GM19463 (cell line): ENCODE results near the gene SLC34A1.
A peak's percentile ranks its signal among the peaks of the same experiment; 100 is the strongest.
"Not testable (repeated sequence)": the region's sequence is repeated elsewhere in the genome, so short reads cannot be mapped to it uniquely, and the experiment has no call there.

Experiments used
- ATAC-seq: cut with Tn5 transposase; IDR thresholded peaks from one replicate; pipeline ENCODE4 v1.9.1; 2021; ENCODE audit warnings: mild to moderate bottlenecking, moderate library complexity; ENCODE audit not compliant: unreplicated experiment

SLC34A1 gene

GRCh38 chr5:177355162-177355867 lies 28.9 kb upstream of the SLC34A1 start:
- no peak for ATAC-seq

DNA sequence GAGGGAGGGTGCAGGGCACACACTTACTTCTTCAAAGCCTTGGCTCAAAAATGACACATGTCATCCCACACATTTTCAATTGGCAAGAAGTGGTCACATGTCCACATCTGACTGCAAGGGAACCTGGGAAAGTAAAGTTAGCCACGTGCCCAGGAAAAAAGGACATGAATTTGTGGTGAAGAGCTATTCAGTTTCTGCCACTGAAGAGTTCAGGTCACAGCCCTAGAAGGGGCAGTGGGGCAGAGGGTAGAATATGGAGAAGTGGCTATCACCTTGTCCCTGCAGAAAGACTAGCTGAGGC lies 28.4 kb upstream of the SLC34A1 start:
- no peak for ATAC-seq

DNA sequence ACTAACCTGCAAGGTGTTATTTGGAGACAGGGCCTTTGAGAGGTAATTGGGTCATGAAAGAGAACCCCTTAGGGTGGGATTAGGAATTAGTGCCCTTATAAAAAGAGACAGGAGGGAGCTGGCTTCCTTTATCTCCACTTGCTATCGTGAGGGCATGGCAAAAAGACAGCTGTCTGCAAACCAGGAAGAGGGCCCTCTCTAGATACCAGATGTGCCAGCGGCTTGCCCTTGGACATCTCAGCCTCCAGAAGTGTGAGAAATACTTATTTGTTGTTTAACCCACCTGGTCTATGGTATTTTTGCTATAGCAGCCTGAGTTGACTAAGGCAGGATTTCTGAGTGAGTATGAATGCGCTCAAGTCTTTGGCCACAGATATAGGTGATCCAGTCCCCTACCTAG lies 27.5 kb upstream of the SLC34A1 start:
- ATAC-seq: no peak

GRCh38 chr5:177357146-177357458 lies 27.1 kb upstream of the SLC34A1 start:
- no peak for ATAC-seq

DNA sequence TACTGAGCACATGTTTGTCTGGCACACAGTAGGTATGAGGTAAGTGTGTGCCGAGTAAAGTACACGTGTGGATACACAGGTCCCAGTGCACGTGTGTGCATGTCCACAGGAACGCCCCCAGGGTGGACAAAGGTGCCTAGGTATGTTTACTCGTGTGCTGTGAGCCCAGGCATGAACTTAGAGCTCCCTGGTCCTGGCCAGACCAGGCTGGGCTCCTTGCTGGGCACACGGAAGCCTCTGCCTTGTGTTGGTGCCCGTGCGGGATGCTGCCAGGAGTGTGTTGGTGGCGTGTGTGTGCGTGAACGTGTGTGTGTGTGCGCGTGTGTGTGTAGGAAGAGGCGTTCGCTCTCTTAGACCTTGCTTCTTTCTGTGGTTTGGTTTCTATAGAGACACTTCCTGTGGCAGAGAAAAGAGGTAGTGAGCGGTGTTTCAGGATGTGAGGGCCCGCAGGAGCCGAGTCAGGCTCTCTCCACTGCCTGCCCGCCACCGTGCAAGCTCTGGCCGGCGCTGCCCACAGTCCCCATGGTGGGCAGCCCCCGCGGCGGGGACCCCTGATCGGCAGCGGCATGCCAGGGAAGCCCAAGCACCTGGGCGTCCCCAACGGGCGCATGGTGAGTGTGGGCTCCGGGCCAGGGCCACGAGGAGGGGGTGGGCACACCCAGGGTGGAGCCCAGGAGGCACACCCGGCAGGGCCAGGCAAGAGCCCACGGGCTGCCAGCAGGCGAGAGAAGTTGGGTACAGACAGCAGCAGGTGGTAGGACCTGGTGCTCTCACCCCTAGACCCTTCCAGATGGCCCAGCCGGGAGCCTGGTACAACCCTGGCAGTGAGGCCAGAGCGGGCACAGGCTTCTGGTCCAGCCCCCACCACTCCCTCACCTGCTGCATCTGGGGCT lies 26.5 kb upstream of the SLC34A1 start, which contains the start of gene RGS14:
Gene RGS14, plus strand, starts transcription at position 466 of the 893 bp plus-strand sequence. Its CDS starts 101 bp downstream, at position 567.
- ATAC-seq: peak; percentile 94

GRCh38 chr5:177358370-177358819 lies 25.8 kb upstream of the SLC34A1 start:
- ATAC-seq: no peak

- ATAC-seq: no peak
Observed at GRCh38 chr5:177359451-177359851, 24.8 kb upstream of the SLC34A1 start.

DNA sequence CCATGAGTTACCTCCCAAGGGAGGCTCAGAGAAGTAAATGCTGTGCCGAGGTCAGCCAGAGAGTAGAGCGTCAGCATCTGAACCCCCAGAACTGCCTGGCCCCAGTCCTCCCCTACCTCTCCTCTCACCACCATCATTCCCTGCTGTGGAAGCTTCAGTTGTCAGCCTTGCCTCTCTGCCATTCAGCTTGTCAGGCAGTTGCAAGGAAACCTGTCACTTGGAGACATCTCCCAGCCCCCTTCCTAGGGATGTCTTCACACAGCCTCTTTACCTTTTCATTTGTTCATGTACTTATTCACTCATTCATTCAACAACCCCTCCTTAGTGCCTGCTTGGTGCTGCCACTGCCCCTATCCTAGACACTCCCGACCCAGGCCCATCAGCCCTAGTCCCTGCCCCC lies 24.4 kb upstream of the SLC34A1 start:
- no peak for ATAC-seq

DNA sequence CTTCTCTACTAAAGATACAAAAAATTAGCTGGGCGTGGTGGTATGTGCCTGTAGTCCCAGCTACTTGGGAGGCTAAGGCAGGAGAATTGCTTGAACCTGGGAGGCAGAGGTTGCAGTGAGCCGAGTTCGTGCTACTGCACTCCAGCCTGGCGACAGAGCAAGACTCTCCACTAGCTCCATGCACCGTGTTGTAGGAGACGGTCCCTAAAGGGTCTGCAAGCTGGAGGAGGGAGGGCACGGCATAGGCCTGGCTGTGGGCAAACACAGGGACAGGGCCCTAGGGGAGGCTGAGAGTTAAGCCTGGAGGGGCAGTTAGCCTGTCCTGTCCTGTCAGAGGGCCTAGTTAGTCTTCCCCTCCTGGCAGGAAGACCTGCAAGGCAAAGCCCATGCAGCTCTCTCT lies 23.5 kb upstream of the SLC34A1 start:
- ATAC-seq: not testable (repeated sequence)

DNA sequence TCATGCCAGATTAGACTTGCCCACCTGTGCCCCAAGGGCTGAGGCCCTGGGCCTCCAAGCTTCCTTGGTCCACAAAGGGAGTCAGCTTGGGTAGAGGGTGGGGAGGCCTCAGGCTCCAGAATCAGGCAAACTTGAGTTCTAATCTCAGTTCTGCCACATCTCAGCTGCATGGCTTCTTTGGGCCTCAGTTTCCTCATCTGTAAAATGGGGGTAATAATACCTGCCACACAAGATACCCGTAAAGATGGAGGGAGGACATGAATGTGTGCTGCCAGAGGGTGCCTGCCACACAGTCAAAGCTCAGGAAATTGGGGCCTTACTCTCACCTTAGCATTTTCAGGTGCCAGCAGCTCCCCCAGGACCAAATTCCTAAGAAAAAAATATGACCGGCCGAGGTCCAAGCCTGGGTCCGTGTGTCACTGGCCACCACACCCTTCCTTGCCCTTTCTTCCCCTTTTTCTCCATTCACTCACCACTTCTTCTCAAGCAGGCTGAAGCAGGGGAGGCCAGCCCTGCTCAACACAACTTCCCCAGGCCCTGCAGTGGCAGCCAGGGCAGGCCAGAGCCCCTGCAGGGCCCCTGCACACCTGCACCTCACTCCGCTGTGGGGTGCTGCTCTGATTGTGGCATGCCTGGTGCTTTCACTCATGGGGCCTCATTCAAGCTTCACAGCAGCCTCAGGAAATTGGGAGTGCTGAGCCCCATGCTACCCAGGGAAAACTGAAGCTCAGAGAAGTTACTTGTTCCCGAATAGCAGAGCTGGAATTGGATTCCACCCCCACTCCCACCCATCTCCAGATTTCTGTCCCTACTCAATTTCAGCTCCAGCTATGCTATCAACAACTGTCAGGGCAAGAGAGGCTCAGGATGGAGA lies 22.6 kb upstream of the SLC34A1 start:
- ATAC-seq: no peak

GRCh38 chr5:177362292-177362609 lies 22.0 kb upstream of the SLC34A1 start:
- ATAC-seq: no peak

DNA sequence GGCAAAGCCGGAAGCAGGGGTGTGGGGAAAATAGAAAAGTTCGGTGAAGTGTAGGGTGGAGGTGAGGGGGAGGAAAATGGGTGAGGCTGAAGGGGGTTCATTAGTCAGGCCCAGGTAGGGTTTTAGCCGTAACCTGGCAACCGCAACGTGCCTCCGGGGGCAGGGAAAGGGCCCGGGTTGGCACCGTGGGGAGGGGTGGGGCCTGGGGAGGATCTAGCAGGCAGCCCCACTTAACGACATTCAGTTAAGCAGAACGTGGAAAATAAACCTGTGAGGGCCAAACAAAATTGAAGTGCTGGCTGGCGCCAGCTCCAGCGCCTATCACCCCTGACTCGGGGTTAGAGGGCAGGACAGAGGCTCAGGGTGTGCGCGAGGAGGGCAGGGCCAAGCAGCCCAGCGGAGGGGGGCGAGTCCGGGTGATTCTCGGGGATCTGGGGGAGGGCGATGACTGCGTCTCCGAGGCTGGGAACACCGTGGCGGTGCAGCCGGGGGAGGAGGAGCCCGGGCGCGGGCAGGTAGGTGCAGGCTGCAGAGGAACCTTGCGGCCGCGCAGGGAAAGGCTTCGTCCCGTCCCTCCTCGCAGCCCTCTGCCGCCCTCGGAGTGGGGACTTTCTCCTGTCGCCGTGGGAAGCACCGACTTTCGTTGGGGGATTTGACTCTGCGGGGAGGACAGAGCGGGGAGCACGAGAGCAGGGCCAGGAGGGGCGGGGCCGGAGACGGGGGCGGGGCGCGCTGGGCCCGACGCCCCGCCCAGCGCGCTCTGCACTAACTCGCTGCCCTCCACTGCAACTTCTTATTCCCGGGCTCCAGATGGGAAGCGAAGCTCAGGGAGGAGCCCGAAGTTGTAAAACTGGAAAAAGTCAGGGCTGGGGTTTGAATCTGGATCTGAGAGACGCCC lies 21.4 kb upstream of the SLC34A1 start:
- peak; percentile 45 for ATAC-seq

DNA sequence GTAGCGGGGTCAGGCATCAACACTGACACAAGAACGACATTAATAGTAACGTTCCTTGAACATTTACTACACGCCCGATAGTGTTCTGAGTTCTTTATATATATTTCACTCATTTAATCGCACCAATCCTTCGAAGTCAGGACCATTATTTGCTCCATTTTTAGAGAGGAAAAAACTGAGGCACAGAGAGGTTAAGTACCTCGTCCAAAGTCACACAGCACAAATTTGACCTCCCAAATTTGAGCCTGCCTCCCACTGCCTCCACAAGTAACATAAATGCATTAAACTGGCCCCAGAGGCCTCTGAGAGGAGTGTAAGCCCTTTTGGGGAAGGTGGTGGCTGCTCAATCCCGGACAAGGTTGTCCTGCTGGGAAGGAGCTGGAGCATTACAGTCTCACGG lies 20.7 kb upstream of the SLC34A1 start:
- ATAC-seq: no peak

GRCh38 chr5:177364159-177364962 lies 19.9 kb upstream of the SLC34A1 start:
- ATAC-seq: peak; percentile 31

DNA sequence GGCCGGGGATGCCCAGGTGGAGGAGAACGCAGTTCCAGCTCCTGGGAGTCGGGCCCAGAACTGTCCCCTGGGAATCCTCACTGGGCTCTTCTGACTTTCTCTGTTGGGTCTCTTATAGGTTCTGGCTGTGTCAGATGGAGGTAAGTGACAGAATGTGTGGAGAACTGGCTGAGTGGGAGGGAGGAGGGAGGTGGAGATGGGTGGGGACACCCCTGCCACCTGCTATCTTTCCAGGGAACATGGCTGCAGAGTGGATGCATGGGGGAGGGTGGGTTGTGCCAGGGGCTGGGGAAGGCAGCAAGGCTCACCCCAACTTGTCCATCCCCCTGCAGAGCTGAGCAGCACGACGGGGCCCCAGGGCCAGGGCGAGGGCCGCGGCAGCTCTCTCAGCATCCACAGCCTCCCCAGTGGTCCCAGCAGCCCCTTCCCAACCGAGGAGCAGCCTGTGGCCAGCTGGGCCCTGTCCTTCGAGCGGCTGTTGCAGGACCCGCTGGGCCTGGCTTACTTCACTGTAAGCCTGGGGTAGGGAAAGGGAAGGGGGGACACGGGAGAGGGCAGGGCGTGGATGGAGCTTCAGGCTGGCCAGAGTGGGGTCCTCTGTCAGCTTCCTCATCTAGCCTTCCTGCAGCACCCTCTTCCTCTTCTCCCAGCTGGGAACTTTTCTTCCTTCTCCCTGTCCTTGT lies 18.2 kb upstream of the SLC34A1 start:
- no peak for ATAC-seq

DNA sequence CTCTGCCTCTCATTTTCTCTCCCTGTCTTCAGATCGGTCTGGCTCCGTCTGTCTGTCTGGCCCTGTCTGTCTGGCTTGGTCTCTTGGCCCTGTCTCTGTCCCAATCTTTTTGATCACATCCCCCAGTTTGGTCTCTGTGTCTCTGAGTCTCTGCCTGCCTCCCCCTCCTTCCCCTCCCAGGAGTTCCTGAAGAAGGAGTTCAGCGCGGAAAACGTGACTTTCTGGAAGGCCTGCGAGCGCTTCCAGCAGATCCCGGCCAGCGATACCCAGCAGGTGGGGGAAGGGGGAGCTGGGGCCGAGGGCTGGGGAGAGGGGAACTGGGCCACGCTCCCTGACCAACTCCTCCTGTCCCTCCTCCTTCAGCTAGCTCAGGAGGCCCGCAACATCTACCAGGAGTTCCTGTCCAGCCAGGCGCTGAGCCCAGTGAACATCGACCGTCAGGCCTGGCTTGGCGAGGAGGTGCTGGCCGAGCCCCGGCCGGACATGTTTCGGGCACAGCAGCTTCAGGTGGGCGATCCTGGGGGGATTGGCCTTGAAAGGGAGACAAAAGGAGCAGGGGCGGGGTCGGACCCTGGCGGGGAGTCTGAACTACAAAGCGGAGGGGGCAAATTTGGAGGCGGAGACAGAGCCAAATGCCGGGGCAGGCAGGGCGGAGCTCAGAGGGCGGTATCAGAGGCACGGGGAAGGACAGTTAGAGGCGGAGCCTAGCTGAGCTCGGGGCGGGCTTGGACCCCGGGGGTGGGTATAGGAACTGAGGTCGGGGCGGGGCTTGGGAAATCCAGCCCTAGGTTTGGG lies 17.5 kb upstream of the SLC34A1 start:
- no peak for ATAC-seq

- no peak for ATAC-seq
Observed at GRCh38 chr5:177367323-177367848, 16.8 kb upstream of the SLC34A1 start.
